ENCODE results near the gene ITPR1. TPM values are rescaled to one million over a fixed set of nuclear protein-coding genes. Genes with fewer than 3 reads are reported as not detected.

ITPR1 gene
- total RNA-seq, 1 experiment from 2014 or later = 8.7 TPM

- POLR2A ChIA-PET = interaction anchor here (0.7 kb wide), 1 partner anchor 16 kb away, joined by 10 read pairs; no protein-coding TSS in a partner anchor
- no peaks in the 10 kb centered on the region for H3K4me1 ChIP-seq (ENCODE audit: control insufficient read depth, insufficient read depth, low read length)
- no peaks in the 10 kb centered on the region for H3K36me3 ChIP-seq (ENCODE audit: control insufficient read depth, insufficient read depth, low read length)
- in situ Hi-C loops (cut with HindIII; ENCODE audit: low pct_unique_long_range_greater_than_20kb, low sequenced_read_pairs) (no loop called here), intact Hi-C loops (cut with micrococcal nuclease; ENCODE audit: unreplicated experiment) (no loop called here)
- no peaks in the 10 kb centered on the region for H3K9me3 ChIP-seq (ENCODE audit: control insufficient read depth, insufficient read depth, low read depth, low read length)
- H3K27me3 ChIP-seq (ENCODE audit: control insufficient read depth, insufficient read depth, low read length) = no peaks in the 10 kb centered on the region
- H3K4me3 ChIP-seq (ENCODE audit: low read depth in 2 of 2, low read length in 2 of 2) = no peak overlapping the region
- no peak for TF ChIP-seq REST (IDR thresholded peaks at IDR 0.05; ENCODE audit: insufficient read depth in 1 of 2, low read depth in 2 of 2, low read length in 1 of 2)
- no peak for TF ChIP-seq SIN3A (IDR thresholded peaks at IDR 0.05; ENCODE audit: borderline replicate concordance, insufficient read depth, low read depth, low read length)
- no peak for TF ChIP-seq TCF7L2 (IDR thresholded peaks at IDR 0.05; ENCODE audit: low read depth, low read length)
- no TSS peak for BruUV-seq (replicated peaks)
- CTCF ChIA-PET = no interaction called here
- H3K27ac ChIP-seq (ENCODE audit: low read length) = no peak overlapping the region
- no peak for DNase-seq (ENCODE audit: low read depth, low spot score)
- ATAC-seq = no peak
These were observed 360.6 kb downstream of the ITPR1 start for GRCh38 chr3:4853749-4854140.

- Histone ChIP-seq H3K9me3 (ENCODE audit: control insufficient read depth, insufficient read depth, low read depth, low read length) (no peaks in the 10 kb centered on the region), H3K4me1 (ENCODE audit: control insufficient read depth, insufficient read depth, low read length) (no peaks in the 10 kb centered on the region), H3K27me3 (ENCODE audit: control insufficient read depth, insufficient read depth, low read length) (no peaks in the 10 kb centered on the region), H3K36me3 (ENCODE audit: control insufficient read depth, insufficient read depth, low read length) (no peaks in the 10 kb centered on the region), H3K27ac (ENCODE audit: low read length) (no peak overlapping the region), H3K4me3 (ENCODE audit: low read depth in 2 of 2, low read length in 2 of 2) (no peak overlapping the region)
- no peak for DNase-seq (ENCODE audit: low read depth, low spot score)
- TF ChIP-seq CTCF (IDR thresholded peaks at IDR 0.05) (no peak), SIN3A (IDR thresholded peaks at IDR 0.05; ENCODE audit: borderline replicate concordance, insufficient read depth, low read depth, low read length) (no peak), POLR2AphosphoS5 (IDR thresholded peaks at IDR 0.05; ENCODE audit: low read depth, low read length) (no peak), REST (IDR thresholded peaks at IDR 0.05; ENCODE audit: insufficient read depth in 1 of 2, low read depth in 2 of 2, low read length in 1 of 2) (no peak), TCF7L2 (IDR thresholded peaks at IDR 0.05; ENCODE audit: low read depth, low read length) (no peak)
- no TSS peak for BruUV-seq (replicated peaks)
- ChIA-PET POLR2A (no interaction called here), CTCF (no interaction called here)
- in situ Hi-C loops (cut with HindIII; ENCODE audit: low pct_unique_long_range_greater_than_20kb, low sequenced_read_pairs) = no loop called here
- intact Hi-C loops (cut with micrococcal nuclease; ENCODE audit: unreplicated experiment) = no loop called here
- no peak for ATAC-seq
These were observed 362.5 kb downstream of the ITPR1 start for GRCh38 chr3:4855676-4856075.

Data from Panc1 (cell line).